Neural cell (in vitro differentiated cells): ENCODE results near the gene CHCHD10.

Experiments
- EP300 ChIP-seq: fragments of 450-650 bp; conservative IDR thresholded peaks from 2 replicates; pipeline ENCODE4 v1.6.1; 2014; ENCODE audit warnings: antibody characterized with exemption, mild to moderate bottlenecking, moderate library complexity; ENCODE audit not compliant: poor library complexity, severe bottlenecking
- EZH2 ChIP-seq: fragments of 200-600, 300-800 bp; shearing (Covaris generic), sonication (generic); IDR thresholded peaks from 2 replicates; pipeline ENCODE4 v1.6.1; 2014; ENCODE audit warnings: antibody characterized with exemption, low read length, borderline replicate concordance, mild to moderate bottlenecking; ENCODE audit not compliant: insufficient read depth, poor library complexity, severe bottlenecking
- MXI1 ChIP-seq: fragments of 450-650 bp; conservative IDR thresholded peaks from 2 replicates; pipeline ENCODE4 v1.6.1; 2014; ENCODE audit warnings: antibody characterized with exemption, mild to moderate bottlenecking; ENCODE audit not compliant: poor library complexity, severe bottlenecking
- POLR2AphosphoS5 ChIP-seq: IDR thresholded peaks from 2 replicates; pipeline ENCODE4 v1.6.1; 2012
- RAD21 ChIP-seq: fragments of 450-650 bp; conservative IDR thresholded peaks from 2 replicates; pipeline ENCODE4 v1.6.1; 2014; ENCODE audit warnings: antibody characterized with exemption, mild to moderate bottlenecking, moderate library complexity
- TF ChIP-seq, protein P1 (sequence below): fragments of 450-650 bp; IDR thresholded peaks from 2 replicates; pipeline ENCODE4 v1.5.1; 2014; ENCODE audit warnings: antibody characterized with exemption, mild to moderate bottlenecking, moderate library complexity; ENCODE audit not compliant: poor library complexity, severe bottlenecking

DNA sequence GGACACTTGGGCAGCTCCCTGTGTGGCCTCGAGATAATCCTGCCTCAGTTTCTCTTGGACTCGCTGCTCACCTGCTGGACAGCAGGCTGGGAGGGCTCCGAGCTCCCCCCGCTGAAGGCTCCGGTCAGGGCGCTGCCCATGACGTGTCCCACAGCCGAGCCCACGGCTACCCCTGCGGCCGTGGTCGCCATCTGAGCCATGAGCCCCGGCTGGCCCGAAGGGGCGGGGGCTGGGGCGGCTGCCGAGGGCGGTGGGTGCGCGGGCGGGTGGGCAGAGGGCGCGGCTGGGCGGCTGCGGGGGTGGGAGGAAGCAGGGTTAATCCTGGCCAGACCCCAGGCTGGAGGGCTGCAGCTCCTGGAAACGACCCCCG, 484 bp downstream of the CHCHD10 start:
- TF ChIP-seq POLR2AphosphoS5 = no peak
- TF ChIP-seq, protein P1, sequence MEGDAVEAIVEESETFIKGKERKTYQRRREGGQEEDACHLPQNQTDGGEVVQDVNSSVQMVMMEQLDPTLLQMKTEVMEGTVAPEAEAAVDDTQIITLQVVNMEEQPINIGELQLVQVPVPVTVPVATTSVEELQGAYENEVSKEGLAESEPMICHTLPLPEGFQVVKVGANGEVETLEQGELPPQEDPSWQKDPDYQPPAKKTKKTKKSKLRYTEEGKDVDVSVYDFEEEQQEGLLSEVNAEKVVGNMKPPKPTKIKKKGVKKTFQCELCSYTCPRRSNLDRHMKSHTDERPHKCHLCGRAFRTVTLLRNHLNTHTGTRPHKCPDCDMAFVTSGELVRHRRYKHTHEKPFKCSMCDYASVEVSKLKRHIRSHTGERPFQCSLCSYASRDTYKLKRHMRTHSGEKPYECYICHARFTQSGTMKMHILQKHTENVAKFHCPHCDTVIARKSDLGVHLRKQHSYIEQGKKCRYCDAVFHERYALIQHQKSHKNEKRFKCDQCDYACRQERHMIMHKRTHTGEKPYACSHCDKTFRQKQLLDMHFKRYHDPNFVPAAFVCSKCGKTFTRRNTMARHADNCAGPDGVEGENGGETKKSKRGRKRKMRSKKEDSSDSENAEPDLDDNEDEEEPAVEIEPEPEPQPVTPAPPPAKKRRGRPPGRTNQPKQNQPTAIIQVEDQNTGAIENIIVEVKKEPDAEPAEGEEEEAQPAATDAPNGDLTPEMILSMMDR = no peak
- TF ChIP-seq EZH2 = no peak
- TF ChIP-seq EP300 = no peak
- no peak for TF ChIP-seq RAD21
- TF ChIP-seq MXI1 = no peak
